ENCODE data around the gene ZNF526. TPM values are rescaled to one million over a fixed set of nuclear protein-coding genes. Genes with fewer than 3 reads are reported as not detected.
A peak's percentile ranks its signal among the peaks of the same experiment; 100 is the strongest.

ZNF526 gene
- total RNA-seq, 2 donors from 2014 or later = 15.7 to 16.0 TPM

DNA sequence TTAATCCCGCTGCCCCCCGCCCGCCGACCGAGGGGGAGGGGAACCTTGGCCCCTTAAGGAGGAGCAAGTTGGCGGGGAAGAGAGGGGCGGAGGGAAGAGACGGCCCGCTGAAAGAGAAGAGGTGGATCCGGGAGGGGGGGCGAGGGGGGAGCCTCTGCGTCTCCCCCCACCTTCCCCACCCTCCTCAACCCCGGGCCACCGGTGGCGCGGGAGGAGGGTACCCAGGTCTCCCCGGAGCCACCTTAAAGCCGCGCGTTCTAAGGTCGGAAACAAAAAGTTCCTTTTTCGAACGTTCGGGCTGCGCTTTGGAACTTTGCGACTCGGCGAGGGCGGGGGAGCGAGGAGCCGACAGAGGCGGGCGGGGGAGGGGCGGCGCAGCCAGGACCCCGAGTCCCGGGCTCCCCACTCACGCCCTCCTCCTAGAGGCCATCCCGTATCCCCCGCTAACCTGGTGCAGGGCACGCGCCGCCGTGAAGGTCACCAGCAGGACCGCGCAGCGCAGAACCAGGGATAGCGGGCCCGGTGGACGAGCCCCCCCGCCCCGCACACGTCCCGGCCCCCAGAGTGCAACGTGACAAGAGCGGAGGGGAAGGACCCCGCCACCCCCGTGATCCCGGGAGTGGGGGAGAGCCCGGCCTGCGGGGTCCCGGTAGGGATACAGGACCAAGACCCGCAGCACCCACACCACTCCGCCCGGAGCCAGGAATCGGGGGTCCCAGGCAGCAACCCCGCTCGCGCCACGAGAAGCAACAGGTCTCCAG is 34.2 kb downstream of the ZNF526 start:
- Mint-ChIP-seq H3K27me3 (ENCODE audit: insufficient read depth) (no peaks in the 10 kb centered on the region), H3K36me3 (ENCODE audit: low read depth) (peaks cover 15% of the 10 kb centered on the region), H3K27ac (peak overlapping the region; percentile 21), H3K4me3 (peak overlapping the region; percentile 90), H3K9me3 (no peaks in the 10 kb centered on the region), H3K4me1 (peaks cover 22% of the 10 kb centered on the region)
- H3K27ac ChIP-seq (ENCODE audit: low read depth, low read length) = peak overlapping the region; percentile 88
- no peaks in the 10 kb centered on the region for H3K4me1 ChIP-seq (ENCODE audit: control insufficient read depth, insufficient read depth, low read length)
- TF ChIP-seq CTCF (conservative IDR thresholded peaks at IDR 0.05) = peak; percentile 39
- no peaks in the 10 kb centered on the region for H3K27me3 ChIP-seq (ENCODE audit: control insufficient read depth, insufficient read depth, low read length, poor library complexity, severe bottlenecking)
- no peaks in the 10 kb centered on the region for H3K9me3 ChIP-seq (ENCODE audit: control insufficient read depth, low read length)
- H3K9ac ChIP-seq (ENCODE audit: extremely low read depth, low read length, poor library complexity, severe bottlenecking) = peak overlapping the region; percentile 89
- 0% methylated on average over 6 to 64 of the region's 70 CpGs for WGBS, 2 experiments (ENCODE audit: insufficient coverage in 1 of 2, insufficient read length in 1 of 2)
- peak; percentile 86 for DNase-seq
- H3K4me3 ChIP-seq (ENCODE audit: low read length) = peak overlapping the region; percentile 85
- peaks cover 10% of the 10 kb centered on the region for H3K36me3 ChIP-seq (ENCODE audit: control insufficient read depth, insufficient read depth, low read length)

GRCh38 chr19:42254850-42255765 is 35.0 kb downstream of the ZNF526 start, which contains the start of gene ERF:
TSS of gene ERF (minus strand) at chr19:42255128. CDS start at chr19:42254999, 129 bp downstream.
- DNase-seq = peak; percentile 97
- Mint-ChIP-seq H3K36me3 (ENCODE audit: low read depth) (peaks cover 7% of the 10 kb centered on the region), H3K4me1 (peaks cover 22% of the 10 kb centered on the region), H3K27me3 (ENCODE audit: insufficient read depth) (no peaks in the 10 kb centered on the region), H3K9me3 (no peaks in the 10 kb centered on the region), H3K4me3 (peak within 1 kb of the TSS; percentile 90), H3K27ac (peak within 1 kb of the TSS; percentile 82)
- Histone ChIP-seq H3K27me3 (ENCODE audit: control insufficient read depth, insufficient read depth, low read length, poor library complexity, severe bottlenecking) (no peaks in the 10 kb centered on the region), H3K9ac (ENCODE audit: extremely low read depth, low read length, poor library complexity, severe bottlenecking) (peak within 1 kb of the TSS; percentile 89), H3K27ac (ENCODE audit: low read depth, low read length) (peak within 1 kb of the TSS; percentile 88), H3K9me3 (ENCODE audit: control insufficient read depth, low read length) (no peaks in the 10 kb centered on the region), H3K36me3 (ENCODE audit: control insufficient read depth, insufficient read depth, low read length) (peaks cover 3% of the 10 kb centered on the region), H3K4me1 (ENCODE audit: control insufficient read depth, insufficient read depth, low read length) (no peaks in the 10 kb centered on the region), H3K4me3 (ENCODE audit: low read length) (peak within 1 kb of the TSS; percentile 85)
- 0% methylated on average over 53 of the region's 75 CpGs; no CpG with 5 or more reads in 1 of the 2 experiments for WGBS, 2 experiments (ENCODE audit: insufficient coverage in 1 of 2, insufficient read length in 1 of 2)
- no peak for TF ChIP-seq CTCF (conservative IDR thresholded peaks at IDR 0.05)
